ENCODE data around the gene YBX1.

- TF ChIP-seq EP300 (IDR thresholded peaks at IDR 0.05), result no peak
- no peak for TF ChIP-seq POLR2A (IDR thresholded peaks at IDR 0.05)
- TF ChIP-seq, protein P1, sequence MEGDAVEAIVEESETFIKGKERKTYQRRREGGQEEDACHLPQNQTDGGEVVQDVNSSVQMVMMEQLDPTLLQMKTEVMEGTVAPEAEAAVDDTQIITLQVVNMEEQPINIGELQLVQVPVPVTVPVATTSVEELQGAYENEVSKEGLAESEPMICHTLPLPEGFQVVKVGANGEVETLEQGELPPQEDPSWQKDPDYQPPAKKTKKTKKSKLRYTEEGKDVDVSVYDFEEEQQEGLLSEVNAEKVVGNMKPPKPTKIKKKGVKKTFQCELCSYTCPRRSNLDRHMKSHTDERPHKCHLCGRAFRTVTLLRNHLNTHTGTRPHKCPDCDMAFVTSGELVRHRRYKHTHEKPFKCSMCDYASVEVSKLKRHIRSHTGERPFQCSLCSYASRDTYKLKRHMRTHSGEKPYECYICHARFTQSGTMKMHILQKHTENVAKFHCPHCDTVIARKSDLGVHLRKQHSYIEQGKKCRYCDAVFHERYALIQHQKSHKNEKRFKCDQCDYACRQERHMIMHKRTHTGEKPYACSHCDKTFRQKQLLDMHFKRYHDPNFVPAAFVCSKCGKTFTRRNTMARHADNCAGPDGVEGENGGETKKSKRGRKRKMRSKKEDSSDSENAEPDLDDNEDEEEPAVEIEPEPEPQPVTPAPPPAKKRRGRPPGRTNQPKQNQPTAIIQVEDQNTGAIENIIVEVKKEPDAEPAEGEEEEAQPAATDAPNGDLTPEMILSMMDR (IDR thresholded peaks at IDR 0.05), result no peak
- TF ChIP-seq POLR2AphosphoS5 (IDR thresholded peaks at IDR 0.05), result no peak
Measured at GRCh38 chr1:42753070-42753469, 70.9 kb downstream of the YBX1 start.
